ENCODE results near the gene GPR153. TPM values are rescaled to one million over a fixed set of nuclear protein-coding genes. Genes with fewer than 3 reads are reported as not detected.

GPR153 gene
- total RNA-seq, 1 donor from 2014 or later: 1.6 TPM

GRCh38 chr1:6248932-6249738 lies 11.8 kb downstream of the GPR153 start:
- Mint-ChIP-seq H3K4me3 (no peak overlapping the region), H3K27me3 (ENCODE audit: insufficient read depth) (peaks cover 44% of the 10 kb centered on the region), H3K27ac (no peak overlapping the region), H3K9me3 (no peaks in the 10 kb centered on the region), H3K36me3 (ENCODE audit: low read depth) (no peaks in the 10 kb centered on the region), H3K4me1 (ENCODE audit: low read depth) (peaks cover 5% of the 10 kb centered on the region)
- intact Hi-C loops (cut with micrococcal nuclease): loop anchor here (5.0 kb wide), 2 partner anchors 173 to 213 kb away; partner anchors contain the start of gene ESPN
- DNase-seq (ENCODE audit: low spot score): no peak

GRCh38 chr1:6248161-6248776 lies 12.6 kb downstream of the GPR153 start:
- Mint-ChIP-seq H3K4me1 (ENCODE audit: low read depth) (peaks cover 5% of the 10 kb centered on the region), H3K4me3 (no peak overlapping the region), H3K27ac (no peak overlapping the region), H3K27me3 (ENCODE audit: insufficient read depth) (peaks cover 50% of the 10 kb centered on the region), H3K36me3 (ENCODE audit: low read depth) (no peaks in the 10 kb centered on the region), H3K9me3 (no peaks in the 10 kb centered on the region)
- no peak for DNase-seq (ENCODE audit: low spot score)
- intact Hi-C loops (cut with micrococcal nuclease): loop anchor here (5.0 kb wide), 2 partner anchors 174 to 214 kb away; partner anchors contain the start of gene ESPN

- Mint-ChIP-seq H3K27ac (no peak overlapping the region), H3K4me1 (ENCODE audit: low read depth) (peaks cover 5% of the 10 kb centered on the region), H3K4me3 (no peak overlapping the region), H3K27me3 (ENCODE audit: insufficient read depth) (peaks cover 53% of the 10 kb centered on the region), H3K36me3 (ENCODE audit: low read depth) (no peaks in the 10 kb centered on the region), H3K9me3 (no peaks in the 10 kb centered on the region)
- DNase-seq (ENCODE audit: low spot score): no peak
- intact Hi-C loops (cut with micrococcal nuclease): loop anchor here (2.0 to 5.0 kb wide), 3 partner anchors 13 to 215 kb away; partner anchors contain the start of genes ESPN and GPR153
Observed at GRCh38 chr1:6247651-6248050, 13.2 kb downstream of the GPR153 start.

- DNase-seq (ENCODE audit: low spot score): peak; percentile 70
- Mint-ChIP-seq H3K36me3 (ENCODE audit: low read depth) (no peaks in the 10 kb centered on the region), H3K27ac (peak overlapping the region; percentile 78), H3K27me3 (ENCODE audit: insufficient read depth) (peaks cover 47% of the 10 kb centered on the region), H3K9me3 (no peaks in the 10 kb centered on the region), H3K4me3 (peak overlapping the region; percentile 77), H3K4me1 (ENCODE audit: low read depth) (peaks cover 5% of the 10 kb centered on the region)
- intact Hi-C loops (cut with micrococcal nuclease): loop anchor here (1.0 to 5.0 kb wide), 7 partner anchors 14 to 216 kb away; partner anchors contain the start of genes ESPN and GPR153
Observed at GRCh38 chr1:6246497-6247467, 14.1 kb downstream of the GPR153 start.

- peak overlapping the region; percentile 77 for H3K4me3 Mint-ChIP-seq
- peaks cover 11% of the 10 kb centered on the region for H3K4me1 Mint-ChIP-seq (ENCODE audit: low read depth)
- peaks cover 54% of the 10 kb centered on the region for H3K27me3 Mint-ChIP-seq (ENCODE audit: insufficient read depth)
- H3K27ac Mint-ChIP-seq: peak overlapping the region; percentile 78
- peak; percentile 58 for DNase-seq (ENCODE audit: low spot score)
- H3K9me3 Mint-ChIP-seq: no peaks in the 10 kb centered on the region
- H3K36me3 Mint-ChIP-seq (ENCODE audit: low read depth): peaks cover 3% of the 10 kb centered on the region
- intact Hi-C loops (cut with micrococcal nuclease): loop anchor here (1.0 to 5.0 kb wide), 10 partner anchors 10 to 216 kb away; partner anchors contain the start of genes ESPN and GPR153
Observed at GRCh38 chr1:6245869-6246496, 14.9 kb downstream of the GPR153 start.

- Mint-ChIP-seq H3K27ac (no peak overlapping the region), H3K4me1 (ENCODE audit: low read depth) (peaks cover 11% of the 10 kb centered on the region), H3K36me3 (ENCODE audit: low read depth) (peaks cover 3% of the 10 kb centered on the region), H3K4me3 (no peak overlapping the region), H3K9me3 (no peaks in the 10 kb centered on the region), H3K27me3 (ENCODE audit: insufficient read depth) (peaks cover 55% of the 10 kb centered on the region)
- intact Hi-C loops (cut with micrococcal nuclease): loop anchor here (1.0 to 5.0 kb wide), 5 partner anchors 9 to 217 kb away; partner anchors contain the start of gene ESPN
- peak; percentile 77 for DNase-seq (ENCODE audit: low spot score)
Observed at GRCh38 chr1:6245086-6245868, 15.6 kb downstream of the GPR153 start.

GRCh38 chr1:6244401-6245049 lies 16.4 kb downstream of the GPR153 start:
- Mint-ChIP-seq H3K9me3 (no peaks in the 10 kb centered on the region), H3K27ac (no peak overlapping the region), H3K4me3 (no peak overlapping the region), H3K4me1 (ENCODE audit: low read depth) (peaks cover 11% of the 10 kb centered on the region), H3K36me3 (ENCODE audit: low read depth) (peaks cover 3% of the 10 kb centered on the region), H3K27me3 (ENCODE audit: insufficient read depth) (peaks cover 58% of the 10 kb centered on the region)
- intact Hi-C loops (cut with micrococcal nuclease): loop anchor here (1.0 to 5.0 kb wide), 5 partner anchors 8 to 218 kb away; partner anchors contain the start of gene ESPN
- no peak for DNase-seq (ENCODE audit: low spot score)

- intact Hi-C loops (cut with micrococcal nuclease): loop anchor here (2.0 kb wide), 1 partner anchor 191 kb away; no protein-coding TSS in a partner anchor
Observed at GRCh38 chr1:6243993-6244392, 16.9 kb downstream of the GPR153 start, which contains the start of gene HES3. Gene HES3, plus strand, starts transcription at chr1:6244179. Its CDS starts 187 bp downstream, at chr1:6244366.

GRCh38 chr1:6243053-6243834 lies 17.7 kb downstream of the GPR153 start:
- H3K4me3 Mint-ChIP-seq: no peak overlapping the region
- intact Hi-C loops (cut with micrococcal nuclease): no loop called here

More at GRCh38 chr1:6243993-6244392, 16.9 kb downstream of the GPR153 start, which contains the start of gene HES3:
- Mint-ChIP-seq H3K27ac (no peak within 1 kb of the TSS), H3K4me1 (ENCODE audit: low read depth) (peaks cover 11% of the 10 kb centered on the region), H3K36me3 (ENCODE audit: low read depth) (peaks cover 3% of the 10 kb centered on the region), H3K9me3 (no peaks in the 10 kb centered on the region), H3K4me3 (no peak within 1 kb of the TSS), H3K27me3 (ENCODE audit: insufficient read depth) (peaks cover 60% of the 10 kb centered on the region)
- DNase-seq (ENCODE audit: low spot score): no peak

GRCh38 chr1:6241887-6242740 lies 18.8 kb downstream of the GPR153 start:
- Mint-ChIP-seq H3K4me1 (ENCODE audit: low read depth) (peaks cover 11% of the 10 kb centered on the region), H3K27me3 (ENCODE audit: insufficient read depth) (peaks cover 48% of the 10 kb centered on the region), H3K9me3 (no peaks in the 10 kb centered on the region), H3K4me3 (no peak overlapping the region), H3K36me3 (ENCODE audit: low read depth) (peaks cover 3% of the 10 kb centered on the region), H3K27ac (no peak overlapping the region)
- no peak for DNase-seq (ENCODE audit: low spot score)
- intact Hi-C loops (cut with micrococcal nuclease): no loop called here

More at GRCh38 chr1:6243053-6243834, 17.7 kb downstream of the GPR153 start:
- Mint-ChIP-seq H3K27me3 (ENCODE audit: insufficient read depth) (peaks cover 56% of the 10 kb centered on the region), H3K4me1 (ENCODE audit: low read depth) (peaks cover 11% of the 10 kb centered on the region), H3K36me3 (ENCODE audit: low read depth) (peaks cover 3% of the 10 kb centered on the region), H3K9me3 (no peaks in the 10 kb centered on the region), H3K27ac (no peak overlapping the region)
- DNase-seq (ENCODE audit: low spot score): no peak
